Mucosa of rectum (tissue), 2 donors: ENCODE measurements around the gene BDH1.

Source experiments
- H3K27ac ChIP-seq, 2 donors: one replicate each; pipeline ENCODE4 v1.7.0; 2013; ENCODE audit warnings: inconsistent platforms in 2 of 2, low read depth in 2 of 2, low read length in 2 of 2
- H3K27me3 ChIP-seq, 2 donors: one replicate each; pipeline ENCODE4 v1.7.0; 2013; ENCODE audit warnings: low read length in 2 of 2; ENCODE audit not compliant: control insufficient read depth in 2 of 2, insufficient read depth in 2 of 2
- H3K36me3 ChIP-seq, 2 donors: one replicate each; pipeline ENCODE4 v1.7.0; 2013; ENCODE audit warnings: low read length in 2 of 2; ENCODE audit not compliant: control insufficient read depth in 2 of 2, insufficient read depth in 2 of 2
- H3K4me1 ChIP-seq, 2 donors: one replicate each; pipeline ENCODE4 v1.7.0; 2013; ENCODE audit warnings: low read length in 2 of 2, mild to moderate bottlenecking in 1 of 2; ENCODE audit not compliant: control insufficient read depth in 2 of 2, insufficient read depth in 2 of 2
- H3K4me3 ChIP-seq, 2 donors: one replicate each; pipeline ENCODE4 v1.7.0; 2013; ENCODE audit warnings: low read length in 2 of 2
- H3K9ac ChIP-seq, 2 donors: one replicate each; pipeline ENCODE4 v1.7.0; 2013; ENCODE audit warnings: low read length in 2 of 2, low read depth in 1 of 2, mild to moderate bottlenecking in 1 of 2
- H3K9me3 ChIP-seq, 2 donors: one replicate each; pipeline ENCODE4 v1.7.0; 2013; ENCODE audit warnings: low read length in 2 of 2; ENCODE audit not compliant: control insufficient read depth in 2 of 2
- donor health status: healthy.
- donor health status: Normal muscosa, but diverticular disease.

The BDH1 gene

DNA sequence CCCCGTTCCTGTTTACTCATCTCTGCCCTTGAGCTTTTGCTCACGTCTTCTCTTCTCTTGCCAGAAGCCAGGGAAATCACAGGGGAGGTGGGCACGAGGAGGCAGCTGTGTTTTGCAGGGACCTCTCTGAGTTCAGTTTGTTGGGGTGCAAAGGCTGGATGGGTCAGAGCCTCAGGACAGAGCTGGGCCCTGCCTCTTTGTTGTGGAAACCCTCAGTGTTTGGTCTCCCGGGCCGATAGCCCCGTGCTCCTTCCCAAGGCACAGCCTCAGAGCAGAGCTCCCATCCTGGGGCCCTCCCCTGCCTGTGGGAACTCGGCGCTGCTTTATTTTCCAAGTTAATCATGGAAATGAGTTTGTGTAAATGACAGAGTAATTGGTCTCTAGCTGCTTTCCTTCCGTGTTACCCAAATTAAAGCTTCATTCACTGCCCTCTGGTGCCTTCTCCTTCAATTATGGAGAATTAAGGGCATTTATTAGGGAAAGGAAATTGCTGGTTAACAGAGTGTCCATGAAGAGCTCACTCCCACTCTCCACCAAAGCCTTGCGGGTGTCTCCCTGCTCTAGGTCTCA lies 40.9 kb downstream of the BDH1 start:
- H3K27ac ChIP-seq: no peak overlapping the region
- no peaks in the 10 kb centered on the region for H3K27me3 ChIP-seq
- H3K9ac ChIP-seq: no peak overlapping the region
- no peaks in the 10 kb centered on the region for H3K9me3 ChIP-seq
- H3K4me3 ChIP-seq: no peak overlapping the region
- H3K4me1 ChIP-seq: peaks cover 8% of the 10 kb centered on the region in 2 donors
- H3K36me3 ChIP-seq: peaks cover 25 to 36% of the 10 kb centered on the region in 2 donors

GRCh38 chr3:197513953-197514785 lies 41.6 kb downstream of the BDH1 start:
- peaks cover 25 to 36% of the 10 kb centered on the region in 2 donors for H3K36me3 ChIP-seq
- H3K4me3 ChIP-seq: no peak overlapping the region
- no peak overlapping the region for H3K27ac ChIP-seq
- H3K27me3 ChIP-seq: no peaks in the 10 kb centered on the region
- H3K4me1 ChIP-seq: peaks cover 7 to 9% of the 10 kb centered on the region in 2 donors
- H3K9ac ChIP-seq: no peak overlapping the region
- H3K9me3 ChIP-seq: no peaks in the 10 kb centered on the region

DNA sequence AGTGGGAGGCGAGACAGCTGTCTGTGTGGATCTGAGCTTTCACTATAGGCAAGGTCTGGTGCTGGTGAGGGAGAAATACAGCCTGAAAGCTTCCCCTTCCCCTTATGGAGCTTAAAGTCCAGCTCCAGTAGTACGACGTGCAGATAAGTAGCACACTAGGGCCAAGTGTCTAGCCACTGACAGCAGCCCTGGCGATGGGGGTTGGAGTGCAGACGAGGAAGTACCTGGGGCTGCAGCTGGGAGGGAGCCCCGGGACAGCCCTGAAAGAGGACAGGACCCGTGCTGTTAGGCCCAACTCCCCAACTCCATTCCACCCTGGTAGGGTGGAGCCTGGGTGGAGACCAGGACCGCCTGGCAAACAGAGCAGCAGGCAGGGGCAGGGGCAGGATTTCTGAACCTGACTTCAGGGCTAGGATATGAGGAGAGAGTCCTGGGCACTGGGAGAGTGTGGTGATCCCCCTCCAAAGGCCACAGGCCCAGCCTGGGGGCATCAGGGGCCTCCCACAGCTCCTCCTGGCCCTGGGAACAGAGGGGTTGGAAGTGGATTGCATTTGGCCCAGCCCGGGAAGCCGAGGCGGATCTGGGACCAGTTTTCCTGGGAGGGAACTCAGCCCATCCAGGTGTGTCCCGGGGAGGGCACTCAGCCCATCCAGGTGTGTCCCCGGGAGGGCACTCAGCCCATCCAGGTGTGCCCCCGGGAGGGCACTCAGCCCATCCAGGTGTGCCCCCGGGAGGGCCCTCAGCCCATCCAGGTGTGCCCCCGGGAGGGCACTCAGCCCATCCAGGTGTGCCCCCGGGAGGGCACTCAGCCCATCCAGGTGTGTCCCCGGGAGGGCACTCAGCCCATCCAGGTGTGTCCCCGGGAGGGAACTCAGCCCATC lies 42.8 kb downstream of the BDH1 start:
- Histone ChIP-seq H3K4me3 (no peak overlapping the region), H3K9ac (peak overlapping the region in 1 of 2 donors; percentile 17), H3K36me3 (peaks cover 25 to 33% of the 10 kb centered on the region in 2 donors), H3K27ac (peak overlapping the region; percentile 43 to 61), H3K9me3 (no peaks in the 10 kb centered on the region), H3K27me3 (no peaks in the 10 kb centered on the region), H3K4me1 (peaks cover 7 to 9% of the 10 kb centered on the region in 2 donors)

GRCh38 chr3:197511853-197512635 lies 43.7 kb downstream of the BDH1 start:
- Histone ChIP-seq H3K27ac (peak overlapping the region; percentile 9 to 10), H3K9me3 (no peaks in the 10 kb centered on the region), H3K36me3 (peaks cover 25 to 33% of the 10 kb centered on the region in 2 donors), H3K4me3 (no peak overlapping the region), H3K27me3 (no peaks in the 10 kb centered on the region), H3K9ac (peak overlapping the region in 1 of 2 donors; percentile 17), H3K4me1 (peaks cover 7 to 9% of the 10 kb centered on the region in 2 donors)

DNA sequence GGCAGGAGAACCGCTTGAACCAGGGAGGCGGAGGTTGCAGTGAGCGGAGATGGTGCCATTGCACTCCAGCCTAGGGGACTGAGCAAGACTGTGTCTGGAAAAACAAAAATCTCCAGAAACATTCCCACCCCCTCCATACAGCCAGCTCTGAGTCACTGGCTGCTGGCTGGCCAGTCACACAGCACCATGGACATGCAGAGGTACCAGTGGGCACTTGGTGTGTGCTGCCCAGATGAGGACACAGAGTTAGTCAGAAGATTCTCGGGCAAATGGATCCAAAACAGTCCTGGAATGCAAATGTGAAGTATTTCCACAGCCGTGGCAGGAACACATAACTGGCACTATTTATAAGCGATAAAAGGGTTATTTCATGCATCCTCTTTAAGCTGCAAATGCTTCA lies 44.6 kb downstream of the BDH1 start:
- Histone ChIP-seq H3K27me3 (no peaks in the 10 kb centered on the region), H3K4me3 (no peak overlapping the region), H3K27ac (no peak overlapping the region), H3K9ac (no peak overlapping the region), H3K4me1 (peaks cover 9 to 10% of the 10 kb centered on the region in 2 donors), H3K9me3 (no peaks in the 10 kb centered on the region), H3K36me3 (peaks cover 21 to 33% of the 10 kb centered on the region in 2 donors)

- no peaks in the 10 kb centered on the region for H3K9me3 ChIP-seq
- H3K36me3 ChIP-seq: peaks cover 20 to 29% of the 10 kb centered on the region in 2 donors
- H3K27me3 ChIP-seq: no peaks in the 10 kb centered on the region
- H3K27ac ChIP-seq: no peak overlapping the region
- no peak overlapping the region for H3K9ac ChIP-seq
- H3K4me1 ChIP-seq: peaks cover 12 to 13% of the 10 kb centered on the region in 2 donors
- no peak overlapping the region for H3K4me3 ChIP-seq
Observed at GRCh38 chr3:197510642-197511018, 45.1 kb downstream of the BDH1 start.

DNA sequence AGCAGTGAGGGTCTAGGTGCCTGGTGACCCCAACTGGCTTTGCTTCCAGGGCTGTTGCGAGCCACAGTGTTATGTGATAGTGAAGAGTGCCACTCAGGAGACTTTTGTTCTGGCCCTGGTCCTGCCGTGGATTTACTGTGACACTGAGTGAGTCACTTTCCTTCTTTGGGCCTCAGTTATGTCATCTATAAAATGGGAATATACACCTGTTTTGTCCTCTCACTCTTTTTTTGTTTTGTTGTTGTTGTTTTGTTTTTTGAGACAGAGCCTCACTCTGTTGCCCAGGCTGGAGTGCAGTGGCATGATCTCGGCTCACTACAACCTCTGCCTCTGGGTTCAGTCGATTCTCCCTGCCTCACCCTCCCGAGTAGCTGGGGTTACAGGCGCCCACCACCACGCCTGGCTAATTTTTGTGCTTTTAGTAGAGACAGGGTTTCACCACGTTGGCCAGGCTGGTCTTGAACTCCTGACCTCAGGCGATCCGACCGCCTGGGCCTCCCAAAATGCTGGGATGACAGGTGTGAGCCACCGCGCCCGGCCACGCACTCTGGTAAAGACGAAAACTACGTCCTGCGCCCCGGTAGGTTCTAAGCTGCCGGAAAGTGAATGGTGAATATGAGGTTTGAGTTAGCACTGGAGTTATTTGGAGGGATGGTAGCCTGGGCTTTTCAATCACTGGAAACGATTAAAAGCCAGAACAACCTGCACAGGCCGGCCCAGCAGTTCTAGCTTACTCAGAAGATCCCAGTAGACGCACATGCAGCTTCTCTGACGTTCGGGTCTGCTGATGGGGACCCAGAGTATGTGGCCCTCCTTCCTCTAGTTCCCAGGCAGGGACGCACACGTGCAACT lies 46.6 kb downstream of the BDH1 start:
- peak overlapping the region in 1 of 2 donors; percentile 52 for H3K9ac ChIP-seq
- H3K4me3 ChIP-seq: peak overlapping the region in 1 of 2 donors; percentile 66
- H3K36me3 ChIP-seq: peaks cover 9 to 15% of the 10 kb centered on the region in 2 donors
- no peak overlapping the region for H3K27ac ChIP-seq
- no peaks in the 10 kb centered on the region for H3K27me3 ChIP-seq
- H3K4me1 ChIP-seq: peaks cover 20 to 27% of the 10 kb centered on the region in 2 donors
- no peaks in the 10 kb centered on the region for H3K9me3 ChIP-seq

GRCh38 chr3:197508461-197508860 lies 47.3 kb downstream of the BDH1 start:
- Histone ChIP-seq H3K36me3 (peaks cover 6 to 11% of the 10 kb centered on the region in 2 donors), H3K27me3 (no peaks in the 10 kb centered on the region), H3K9me3 (no peaks in the 10 kb centered on the region), H3K27ac (no peak overlapping the region), H3K4me1 (peaks cover 24 to 31% of the 10 kb centered on the region in 2 donors), H3K9ac (no peak overlapping the region), H3K4me3 (no peak overlapping the region)

DNA sequence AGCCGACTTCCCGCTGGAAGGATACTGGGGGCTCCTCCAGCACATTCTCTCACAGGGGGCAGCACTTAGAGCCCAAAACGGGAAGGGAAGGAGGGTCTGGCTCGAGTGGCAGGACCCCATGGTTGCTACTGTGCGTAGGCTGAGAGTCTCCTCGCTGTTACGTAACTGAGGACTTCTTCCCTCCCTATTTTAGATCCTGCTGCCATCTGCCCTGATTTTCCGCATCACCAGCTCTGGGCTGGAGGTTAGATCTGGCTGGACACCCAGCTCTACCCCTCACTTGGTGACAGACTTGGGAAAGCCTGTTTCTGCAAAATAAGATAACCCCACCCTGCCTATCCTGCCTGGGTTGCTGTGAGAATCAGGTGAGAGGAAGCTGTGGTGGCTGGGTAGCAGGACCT lies 47.7 kb downstream of the BDH1 start:
- Histone ChIP-seq H3K27ac (no peak overlapping the region), H3K9ac (no peak overlapping the region), H3K36me3 (peaks cover 6 to 11% of the 10 kb centered on the region in 2 donors), H3K4me3 (no peak overlapping the region), H3K9me3 (no peaks in the 10 kb centered on the region), H3K4me1 (peaks cover 24 to 34% of the 10 kb centered on the region in 2 donors), H3K27me3 (no peaks in the 10 kb centered on the region)
